ENCODE measurements around the gene FXYD2. TPM values are rescaled to one million over a fixed set of nuclear protein-coding genes. Genes with fewer than 3 reads are reported as not detected.

The FXYD2 gene
- total RNA-seq, 2 donors from 2014 or later = 3.0 TPM

DNA sequence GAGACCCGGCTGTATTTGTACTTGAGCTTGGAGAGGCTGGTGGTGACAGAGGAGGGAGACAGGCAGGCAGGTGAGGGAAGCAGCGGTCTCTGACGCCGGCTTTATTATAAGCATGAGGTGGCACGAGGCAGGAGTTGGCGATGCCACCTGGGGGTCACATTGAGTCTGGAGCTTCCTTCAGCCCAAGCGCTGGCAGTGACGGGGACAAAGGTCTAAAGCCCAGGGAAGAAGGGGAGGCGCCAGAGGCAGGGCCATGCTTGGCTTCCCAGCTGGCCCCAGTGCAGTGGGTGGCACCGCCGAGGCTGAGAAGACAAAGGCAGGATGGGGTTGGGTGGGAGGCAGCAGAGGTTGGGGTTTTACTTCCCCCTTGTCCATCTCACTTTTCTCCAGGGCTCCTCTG, 4.5 kb downstream of the FXYD2 start:
- no peaks in the 10 kb centered on the region for H3K36me3 ChIP-seq (ENCODE audit: control insufficient read depth, insufficient read depth, low read length)
- H3K4me1 Mint-ChIP-seq = peaks cover 64% of the 10 kb centered on the region
- H3K4me3 Mint-ChIP-seq = peak overlapping the region; percentile 3
- no peaks in the 10 kb centered on the region for H3K9me3 Mint-ChIP-seq
- no peak for TF ChIP-seq CTCF (conservative IDR thresholded peaks at IDR 0.05)
- no peaks in the 10 kb centered on the region for H3K36me3 Mint-ChIP-seq (ENCODE audit: low read depth)
- peaks cover 22% of the 10 kb centered on the region for H3K4me1 ChIP-seq (ENCODE audit: control insufficient read depth, insufficient read depth, low read length)
- no peaks in the 10 kb centered on the region for H3K27me3 ChIP-seq (ENCODE audit: control insufficient read depth, insufficient read depth, low read length, poor library complexity, severe bottlenecking)
- no peaks in the 10 kb centered on the region for H3K9me3 ChIP-seq (ENCODE audit: control insufficient read depth, low read length)
- H3K4me3 ChIP-seq (ENCODE audit: low read length) = no peak overlapping the region
- H3K27me3 Mint-ChIP-seq (ENCODE audit: insufficient read depth) = peaks cover 5% of the 10 kb centered on the region
- H3K27ac ChIP-seq (ENCODE audit: low read depth, low read length) = no peak overlapping the region
- H3K9ac ChIP-seq (ENCODE audit: extremely low read depth, low read length, poor library complexity, severe bottlenecking) = no peak overlapping the region
- 93 to 98% methylated on average over 5 to 11 of the region's 11 CpGs for whole genome bisulfite sequencing, 2 experiments (ENCODE audit: insufficient coverage in 1 of 2, insufficient read length in 1 of 2)
- DNase-seq = peak; percentile 59
- no peak overlapping the region for H3K27ac Mint-ChIP-seq

DNA sequence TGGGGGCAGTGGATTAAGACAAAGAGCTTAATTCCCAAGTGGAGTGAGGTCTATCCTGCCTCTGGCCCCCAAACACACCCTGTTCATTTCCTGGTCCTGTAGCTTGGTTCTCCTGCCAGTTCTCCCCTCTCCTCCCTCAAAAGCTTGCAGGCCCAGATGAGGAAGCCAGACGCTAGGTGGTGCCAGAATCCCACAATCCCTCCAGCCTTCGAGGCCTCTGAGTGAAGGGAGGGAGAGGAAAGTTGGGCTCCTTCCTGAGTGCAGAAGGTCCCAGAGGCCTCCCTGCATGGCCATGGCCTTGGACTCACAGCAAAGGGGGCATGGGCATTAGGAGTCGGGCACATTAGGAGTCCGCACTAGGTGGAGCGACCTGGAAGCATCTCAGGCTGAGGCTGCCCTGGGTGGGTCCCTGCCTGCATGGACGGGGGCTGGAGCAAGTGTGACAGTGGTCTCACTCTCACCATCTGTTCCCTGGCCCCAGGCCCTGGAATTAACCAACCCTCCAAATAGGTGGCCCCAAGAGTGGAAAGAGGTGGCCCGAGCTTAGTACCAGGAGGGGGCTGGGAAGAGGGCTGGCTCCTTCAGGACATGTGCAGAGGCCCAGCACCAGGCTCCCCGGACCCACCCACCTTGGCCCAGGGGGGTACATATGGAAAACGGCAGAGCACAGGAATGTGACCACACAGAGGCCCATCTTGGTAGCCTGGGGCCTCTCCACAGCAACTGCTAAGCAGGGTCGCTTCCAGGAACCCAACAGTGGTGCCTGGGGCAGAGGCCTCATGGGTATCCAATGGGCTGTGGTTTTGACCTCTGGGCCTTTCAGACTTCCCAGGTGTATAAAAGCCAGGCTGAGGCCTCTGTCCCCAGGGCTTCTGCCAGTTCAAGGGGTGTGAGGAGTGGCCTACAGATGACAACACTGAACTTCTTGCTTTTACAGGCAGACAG, 5.2 kb downstream of the FXYD2 start:
- 63 to 75% methylated on average over 4 to 10 of the region's 10 CpGs for WGBS, 2 experiments (ENCODE audit: insufficient coverage in 1 of 2, insufficient read length in 1 of 2)
- H3K4me3 ChIP-seq (ENCODE audit: low read length) = no peak overlapping the region
- no peak overlapping the region for H3K27ac ChIP-seq (ENCODE audit: low read depth, low read length)
- H3K27me3 ChIP-seq (ENCODE audit: control insufficient read depth, insufficient read depth, low read length, poor library complexity, severe bottlenecking) = no peaks in the 10 kb centered on the region
- no peak overlapping the region for H3K9ac ChIP-seq (ENCODE audit: extremely low read depth, low read length, poor library complexity, severe bottlenecking)
- peaks cover 68% of the 10 kb centered on the region for H3K4me1 Mint-ChIP-seq
- peaks cover 26% of the 10 kb centered on the region for H3K4me1 ChIP-seq (ENCODE audit: control insufficient read depth, insufficient read depth, low read length)
- TF ChIP-seq CTCF (conservative IDR thresholded peaks at IDR 0.05) = peak; percentile 85
- H3K9me3 Mint-ChIP-seq = no peaks in the 10 kb centered on the region
- peak overlapping the region; percentile 3 for H3K4me3 Mint-ChIP-seq
- peak overlapping the region; percentile 39 for H3K27ac Mint-ChIP-seq
- H3K9me3 ChIP-seq (ENCODE audit: control insufficient read depth, low read length) = no peaks in the 10 kb centered on the region
- no peaks in the 10 kb centered on the region for H3K36me3 Mint-ChIP-seq (ENCODE audit: low read depth)
- DNase-seq = peak; percentile 97
- peaks cover 2% of the 10 kb centered on the region for H3K27me3 Mint-ChIP-seq (ENCODE audit: insufficient read depth)
- no peaks in the 10 kb centered on the region for H3K36me3 ChIP-seq (ENCODE audit: control insufficient read depth, insufficient read depth, low read length)

GRCh38 chr11:117818041-117818873, 6.3 kb downstream of the FXYD2 start:
- Mint-ChIP-seq H3K27me3 (ENCODE audit: insufficient read depth) (no peaks in the 10 kb centered on the region), H3K4me1 (peaks cover 69% of the 10 kb centered on the region), H3K4me3 (no peak overlapping the region), H3K36me3 (ENCODE audit: low read depth) (no peaks in the 10 kb centered on the region), H3K9me3 (no peaks in the 10 kb centered on the region), H3K27ac (peak overlapping the region; percentile 98)
- no peak overlapping the region for H3K27ac ChIP-seq (ENCODE audit: low read depth, low read length)
- no peak overlapping the region for H3K4me3 ChIP-seq (ENCODE audit: low read length)
- H3K9ac ChIP-seq (ENCODE audit: extremely low read depth, low read length, poor library complexity, severe bottlenecking) = no peak overlapping the region
- H3K4me1 ChIP-seq (ENCODE audit: control insufficient read depth, insufficient read depth, low read length) = peaks cover 26% of the 10 kb centered on the region
- H3K36me3 ChIP-seq (ENCODE audit: control insufficient read depth, insufficient read depth, low read length) = no peaks in the 10 kb centered on the region
- TF ChIP-seq CTCF (conservative IDR thresholded peaks at IDR 0.05) = peak; percentile 9
- H3K9me3 ChIP-seq (ENCODE audit: control insufficient read depth, low read length) = no peaks in the 10 kb centered on the region
- WGBS, 2 experiments (ENCODE audit: insufficient coverage in 1 of 2, insufficient read length in 1 of 2) = 63 to 64% methylated on average over 2 to 9 of the region's 9 CpGs
- no peaks in the 10 kb centered on the region for H3K27me3 ChIP-seq (ENCODE audit: control insufficient read depth, insufficient read depth, low read length, poor library complexity, severe bottlenecking)
- no peak for DNase-seq
